ENCODE data around the gene DAG1. TPM values are rescaled to one million over a fixed set of nuclear protein-coding genes. Genes with fewer than 3 reads are reported as not detected.

Gene DAG1
- total RNA-seq, 1 experiment from 2014 or later, result 99.9 TPM

DNA sequence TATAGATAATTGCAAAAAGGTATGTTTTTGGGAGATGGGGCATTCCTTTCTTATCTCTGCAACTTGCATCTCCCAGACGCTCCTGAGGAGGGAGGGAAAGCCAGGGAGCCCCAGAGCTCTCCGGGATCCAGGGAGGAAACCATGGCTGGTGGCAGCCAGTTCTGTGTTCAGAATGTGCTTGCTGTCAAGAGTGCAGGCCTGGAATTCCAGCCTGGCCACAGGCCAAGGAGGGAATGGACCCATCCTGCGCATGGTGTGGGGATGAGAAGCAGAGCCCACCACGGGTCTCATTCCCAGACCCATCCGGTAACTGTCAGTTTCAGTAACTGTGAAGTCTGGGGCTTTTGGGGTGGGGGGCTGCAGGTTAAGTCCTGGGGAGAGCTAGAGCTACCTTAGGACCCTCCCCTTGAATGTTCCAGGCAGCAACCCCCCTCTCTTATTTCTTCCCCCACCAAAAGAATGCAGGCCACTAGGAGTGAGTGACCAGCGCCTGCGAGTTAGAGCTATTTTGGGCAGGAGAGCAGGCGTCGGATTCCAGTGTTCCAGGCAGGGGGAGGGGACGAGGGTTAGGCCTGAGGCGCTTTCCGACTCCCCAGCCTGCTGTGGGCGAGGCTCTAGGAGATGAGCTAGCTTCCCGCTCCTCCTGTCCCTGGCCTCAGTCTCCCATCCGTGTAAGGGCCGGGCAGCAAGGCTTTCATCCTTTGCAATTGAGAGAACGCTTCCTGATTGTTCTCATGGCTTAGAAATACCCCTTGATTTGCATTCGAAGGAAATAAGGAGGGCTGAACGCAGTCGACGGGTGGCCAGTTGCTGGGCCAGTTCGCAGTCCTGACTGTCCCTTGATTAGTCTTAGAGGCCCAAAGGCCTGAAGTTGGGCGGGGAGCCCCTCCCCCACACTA, 781 bp upstream of the DAG1 start:
- Histone ChIP-seq H3K27me3 (ENCODE audit: insufficient read depth, low read length) (no peaks in the 10 kb centered on the region), H3K9me2 (ENCODE audit: insufficient read depth) (no peaks in the 10 kb centered on the region), H3K9me3 (ENCODE audit: control insufficient read depth in 1 of 2, insufficient read depth in 1 of 2, low read depth in 1 of 2, low read length in 2 of 2) (no peaks in the 10 kb centered on the region), H3K79me2 (ENCODE audit: insufficient read depth, low read length) (peaks cover 37% of the 10 kb centered on the region), H3K9ac (ENCODE audit: low read length) (peak overlapping the region; percentile 77), H4K20me1 (ENCODE audit: insufficient read depth) (no peaks in the 10 kb centered on the region), H3K36me3 (ENCODE audit: control insufficient read depth in 1 of 2, insufficient read depth in 2 of 2, low read length in 2 of 2) (no peaks in the 10 kb centered on the region), H3K27ac (ENCODE audit: low read depth, low read length) (peak overlapping the region; percentile 95), H3K4me3 (replicated peaks in 1 of 2; ENCODE audit: low read depth in 1 of 2, low read length in 2 of 2) (peak overlapping the region; percentile 54 to 70), H3K4me1 (ENCODE audit: control insufficient read depth in 1 of 2, insufficient read depth in 2 of 2, low read length in 2 of 2) (peaks cover 40 to 51% of the 10 kb centered on the region in 2 experiments), H3K4me2 (ENCODE audit: low read length) (peak overlapping the region; percentile 95), H2AFZ (ENCODE audit: low read depth, low read length, poor library complexity, severe bottlenecking) (no peak overlapping the region)
- no peak for TF ChIP-seq FOSL1 (IDR thresholded peaks at IDR 0.05; ENCODE audit: low read depth)
- peak; percentile 49 for TF ChIP-seq ZFX (IDR thresholded peaks at IDR 0.05)
- CTCF ChIA-PET, result interaction anchor here (1.3 to 2.1 kb wide), 4 partner anchors 15 to 481 kb away, joined by 3 to 10 read pairs (median 7); no protein-coding TSS in a partner anchor
- ATAC-seq, result peak; percentile 48
- RAD21 ChIA-PET (ENCODE audit: low non-redundant PET in 1 of 2, low total read pairs in 2 of 2, uncharacterized antibody in 2 of 2, unreplicated experiment in 2 of 2), result interaction anchor here in 1 of 2 experiments (1.2 kb wide), 1 partner anchor 15 kb away, joined by 3 read pairs; no protein-coding TSS in a partner anchor
- POLR2A ChIA-PET, result interaction anchor here (1.1 to 2.8 kb wide), 6 partner anchors 12 to 376 kb away, joined by 3 to 12 read pairs (median 4); partner anchors contain the start of gene QRICH1
- intact Hi-C loops (cut with micrococcal nuclease), result no loop called here
- no peak for DNase-seq (ENCODE audit: low read depth, low spot score)
- TSS peak; percentile 95 for BruUV-seq (replicated peaks)

DNA sequence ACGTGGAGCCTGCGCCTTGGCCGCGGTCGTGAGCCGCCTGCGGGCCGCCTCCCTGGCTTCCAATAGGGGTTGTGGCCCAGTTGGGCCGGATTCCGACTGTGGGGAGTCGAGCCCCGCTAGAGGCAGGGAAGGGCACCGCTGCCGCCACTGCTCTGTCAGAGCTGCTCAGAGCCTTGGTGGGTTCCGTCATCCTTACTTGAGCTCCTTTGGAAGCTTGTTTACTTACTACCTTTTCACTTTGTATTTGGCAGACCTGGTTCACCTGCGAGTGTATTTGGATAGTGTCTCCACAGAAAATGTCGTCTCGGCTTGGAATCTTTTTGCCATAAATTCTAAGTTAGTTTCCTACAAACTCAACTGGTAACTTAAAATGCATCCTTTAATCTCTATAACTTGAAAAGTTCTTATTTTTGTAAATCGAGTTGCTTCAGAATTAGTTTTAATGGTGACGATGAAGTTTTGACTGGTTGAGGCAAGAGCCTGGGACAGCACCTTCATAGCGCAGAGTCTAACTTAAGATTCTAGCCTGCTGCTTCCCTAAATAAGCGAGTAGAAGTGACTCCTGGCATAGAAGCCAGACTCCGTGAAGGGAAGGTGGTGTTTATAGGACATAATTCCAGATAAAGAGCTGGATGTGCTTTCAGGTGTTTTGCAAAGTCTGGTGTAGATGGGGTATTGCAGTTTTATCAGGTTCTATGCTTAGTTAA, 800 bp downstream of the DAG1 start:
- no peaks in the 10 kb centered on the region for H3K36me3 ChIP-seq (ENCODE audit: control insufficient read depth in 1 of 2, insufficient read depth in 2 of 2, low read length in 2 of 2)
- CTCF ChIA-PET, result interaction anchor here (0.6 to 1.3 kb wide), 2 partner anchors 18 to 483 kb away, joined by 3 read pairs; no protein-coding TSS in a partner anchor
- peaks cover 29 to 40% of the 10 kb centered on the region in 2 experiments for H3K4me1 ChIP-seq (ENCODE audit: control insufficient read depth in 1 of 2, insufficient read depth in 2 of 2, low read length in 2 of 2)
- TF ChIP-seq YY1 (IDR thresholded peaks at IDR 0.05; ENCODE audit: extremely low read depth, insufficient replicate concordance, low read depth, low read length) (no peak), ELF1 (IDR thresholded peaks at IDR 0.05; ENCODE audit: borderline replicate concordance, low read depth) (no peak), ZFX (IDR thresholded peaks at IDR 0.05) (peak; percentile 52; the same call in 1 of the 2 replicates)
- TF ChIP-seq, protein P1, sequence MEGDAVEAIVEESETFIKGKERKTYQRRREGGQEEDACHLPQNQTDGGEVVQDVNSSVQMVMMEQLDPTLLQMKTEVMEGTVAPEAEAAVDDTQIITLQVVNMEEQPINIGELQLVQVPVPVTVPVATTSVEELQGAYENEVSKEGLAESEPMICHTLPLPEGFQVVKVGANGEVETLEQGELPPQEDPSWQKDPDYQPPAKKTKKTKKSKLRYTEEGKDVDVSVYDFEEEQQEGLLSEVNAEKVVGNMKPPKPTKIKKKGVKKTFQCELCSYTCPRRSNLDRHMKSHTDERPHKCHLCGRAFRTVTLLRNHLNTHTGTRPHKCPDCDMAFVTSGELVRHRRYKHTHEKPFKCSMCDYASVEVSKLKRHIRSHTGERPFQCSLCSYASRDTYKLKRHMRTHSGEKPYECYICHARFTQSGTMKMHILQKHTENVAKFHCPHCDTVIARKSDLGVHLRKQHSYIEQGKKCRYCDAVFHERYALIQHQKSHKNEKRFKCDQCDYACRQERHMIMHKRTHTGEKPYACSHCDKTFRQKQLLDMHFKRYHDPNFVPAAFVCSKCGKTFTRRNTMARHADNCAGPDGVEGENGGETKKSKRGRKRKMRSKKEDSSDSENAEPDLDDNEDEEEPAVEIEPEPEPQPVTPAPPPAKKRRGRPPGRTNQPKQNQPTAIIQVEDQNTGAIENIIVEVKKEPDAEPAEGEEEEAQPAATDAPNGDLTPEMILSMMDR (IDR thresholded peaks at IDR 0.05 in 2 of 3, conservative IDR thresholded peaks at IDR 0.05 in 1 of 3; ENCODE audit: borderline replicate concordance in 1 of 3, insufficient read depth in 1 of 3, low read depth in 2 of 3, low read length in 2 of 3), result no peak
- H3K9ac ChIP-seq (ENCODE audit: low read length), result peak overlapping the region; percentile 70
- no peaks in the 10 kb centered on the region for H3K9me2 ChIP-seq (ENCODE audit: insufficient read depth)
- H3K79me2 ChIP-seq (ENCODE audit: insufficient read depth, low read length), result peaks cover 49% of the 10 kb centered on the region
- BruUV-seq (replicated peaks), result no TSS peak
- POLR2A ChIA-PET, result interaction anchor here (1.2 kb wide), 1 partner anchor 14 kb away, joined by 4 read pairs; no protein-coding TSS in a partner anchor
- no peak overlapping the region for H2AFZ ChIP-seq (ENCODE audit: low read depth, low read length, poor library complexity, severe bottlenecking)
- H3K9me3 ChIP-seq (ENCODE audit: control insufficient read depth in 1 of 2, insufficient read depth in 1 of 2, low read depth in 1 of 2, low read length in 2 of 2), result no peaks in the 10 kb centered on the region
- RAD21 ChIA-PET (ENCODE audit: low non-redundant PET in 1 of 2, low total read pairs in 2 of 2, uncharacterized antibody in 2 of 2, unreplicated experiment in 2 of 2), result interaction anchor here in 1 of 2 experiments (1.7 kb wide), 1 partner anchor 22 kb away, joined by 4 read pairs; no protein-coding TSS in a partner anchor
- H3K27me3 ChIP-seq (ENCODE audit: insufficient read depth, low read length), result no peaks in the 10 kb centered on the region
- peak overlapping the region; percentile 82 for H3K4me2 ChIP-seq (ENCODE audit: low read length)
- H4K20me1 ChIP-seq (ENCODE audit: insufficient read depth), result no peaks in the 10 kb centered on the region
- H3K4me3 ChIP-seq (replicated peaks in 1 of 2; ENCODE audit: low read depth in 1 of 2, low read length in 2 of 2), result peak overlapping the region; percentile 68 to 92
- ATAC-seq (peak; percentile 18), DNase-seq (ENCODE audit: low read depth, low spot score) (no peak)
- H3K27ac ChIP-seq (ENCODE audit: low read depth, low read length), result peak overlapping the region; percentile 95
- intact Hi-C loops (cut with micrococcal nuclease), result loop anchor here (5.0 kb wide), 1 partner anchor 201 kb away; the partner anchor contains the start of gene APEH

Measured in HCT116 (cell line).